ENCODE data around the gene ENAH.

The ENAH gene

DNA sequence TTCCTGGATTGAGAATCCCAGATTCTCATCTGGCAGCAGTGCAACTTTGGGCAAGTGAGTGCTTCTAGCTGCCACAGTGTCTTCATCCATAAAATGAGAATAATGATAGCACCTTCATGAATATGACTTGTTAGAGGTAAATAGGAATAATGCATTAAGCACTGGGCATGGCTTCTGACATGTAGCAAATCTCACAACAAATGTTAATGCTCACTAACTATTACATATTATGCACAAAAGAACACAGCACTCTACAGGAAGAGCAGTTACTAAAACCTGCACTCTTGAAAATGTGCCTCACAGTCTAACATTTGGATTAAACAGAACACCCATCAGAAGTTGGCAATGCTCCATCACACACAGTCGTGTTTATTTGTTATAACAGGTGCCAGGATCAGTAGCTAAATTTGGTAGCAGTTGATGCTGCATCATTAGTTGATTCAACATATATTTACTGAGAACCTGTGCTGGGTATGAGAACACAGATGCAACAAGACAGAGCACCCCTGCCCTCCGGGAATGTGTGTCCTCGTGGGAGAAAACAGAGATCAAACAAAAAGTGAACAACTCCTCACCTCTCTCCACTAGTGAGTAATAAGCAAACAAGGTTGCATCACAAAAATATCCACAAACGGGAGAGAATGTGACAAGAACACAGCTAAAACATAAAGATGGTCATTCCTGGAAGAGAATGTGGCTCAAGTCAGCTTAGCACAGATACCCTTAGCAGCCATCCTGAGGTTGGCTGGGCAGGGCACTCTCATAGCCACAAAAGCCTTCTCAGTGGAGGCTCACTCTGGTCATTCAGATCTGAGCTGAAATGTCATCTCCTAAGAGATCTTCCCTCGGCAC, 198.9 kb downstream of the ENAH start:
- no peak for DNase-seq (ENCODE audit: low spot score)

GRCh38 chr1:225451840-225452515, 200.9 kb downstream of the ENAH start:
- DNase-seq (ENCODE audit: low spot score), result no peak

DNA sequence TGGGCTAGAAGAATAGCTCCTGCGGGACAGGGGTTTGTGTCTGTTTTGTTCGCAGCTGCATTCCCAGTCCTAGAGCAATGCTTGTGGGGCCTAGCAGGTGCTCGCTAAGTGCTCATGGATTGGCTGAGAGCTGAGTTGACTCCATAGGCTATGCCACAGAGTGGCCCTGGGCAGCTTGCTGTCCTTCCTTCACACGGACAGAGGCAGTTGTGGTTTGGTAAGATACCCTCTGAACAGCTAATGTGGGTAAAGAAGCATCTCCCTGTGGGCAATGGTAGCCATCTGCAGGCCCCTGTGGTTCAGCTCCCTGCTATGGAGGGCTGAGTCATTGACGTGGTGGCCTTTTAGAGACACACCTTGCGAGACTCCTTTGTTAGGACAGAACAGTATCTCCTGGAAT, 201.6 kb downstream of the ENAH start:
- no peak for DNase-seq (ENCODE audit: low spot score)

DNA sequence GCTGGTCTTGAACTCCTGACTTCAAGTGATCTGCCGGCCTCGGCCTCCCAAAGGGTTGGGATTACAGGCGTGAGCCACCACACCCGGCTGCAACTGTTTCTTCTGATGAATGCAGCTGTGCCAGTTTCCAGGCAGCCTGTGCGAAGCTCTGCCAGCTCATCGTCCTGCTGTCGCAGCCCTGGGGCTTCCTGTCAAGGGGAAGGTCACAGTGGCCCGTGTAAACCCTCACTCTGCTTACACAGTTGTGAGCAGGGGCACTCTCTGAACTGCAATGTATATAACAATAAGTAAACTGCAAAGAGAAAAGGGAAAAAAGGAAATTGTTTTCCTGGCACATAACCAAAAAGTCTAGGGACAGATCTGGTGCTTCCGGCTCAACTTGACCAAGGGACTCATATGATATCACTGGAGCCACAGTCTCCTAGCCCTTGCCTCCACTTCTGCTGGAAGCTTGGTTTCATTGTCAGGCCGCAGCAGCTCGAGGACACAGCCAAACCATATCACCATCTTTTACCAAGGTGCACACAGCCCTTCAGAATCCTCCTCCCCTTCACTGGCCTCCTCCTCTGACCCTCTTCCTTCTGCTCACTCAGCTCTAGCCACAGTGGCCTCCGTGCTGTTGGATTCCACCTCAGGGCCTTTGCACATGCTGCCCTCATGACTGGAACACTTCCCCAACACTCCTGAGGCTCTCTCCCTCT, 202.3 kb downstream of the ENAH start:
- DNase-seq (ENCODE audit: low spot score), result no peak

DNA sequence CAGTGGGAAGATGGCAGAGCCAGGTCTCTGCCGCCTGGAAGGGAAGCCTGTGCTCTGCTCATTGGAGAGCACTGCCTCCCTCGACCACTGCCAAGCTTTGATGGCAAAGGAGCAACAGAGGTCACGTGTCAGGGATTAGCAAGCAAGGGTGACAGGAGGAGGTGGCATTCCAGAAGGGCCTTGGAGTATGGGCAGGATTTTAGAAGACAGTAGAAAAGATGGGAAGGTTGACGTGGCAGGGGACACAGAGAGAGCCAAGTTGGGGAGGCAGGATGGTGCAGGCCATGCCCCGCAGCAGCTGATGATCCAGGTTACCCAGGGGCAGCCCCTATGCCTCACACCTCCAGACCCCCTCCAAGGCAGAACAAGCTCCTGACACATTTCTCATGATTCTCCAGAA, 203.1 kb downstream of the ENAH start:
- no peak for DNase-seq (ENCODE audit: low spot score)

- DNase-seq (ENCODE audit: low spot score), result no peak
These were observed 203.7 kb downstream of the ENAH start for GRCh38 chr1:225449261-225449660.

DNA sequence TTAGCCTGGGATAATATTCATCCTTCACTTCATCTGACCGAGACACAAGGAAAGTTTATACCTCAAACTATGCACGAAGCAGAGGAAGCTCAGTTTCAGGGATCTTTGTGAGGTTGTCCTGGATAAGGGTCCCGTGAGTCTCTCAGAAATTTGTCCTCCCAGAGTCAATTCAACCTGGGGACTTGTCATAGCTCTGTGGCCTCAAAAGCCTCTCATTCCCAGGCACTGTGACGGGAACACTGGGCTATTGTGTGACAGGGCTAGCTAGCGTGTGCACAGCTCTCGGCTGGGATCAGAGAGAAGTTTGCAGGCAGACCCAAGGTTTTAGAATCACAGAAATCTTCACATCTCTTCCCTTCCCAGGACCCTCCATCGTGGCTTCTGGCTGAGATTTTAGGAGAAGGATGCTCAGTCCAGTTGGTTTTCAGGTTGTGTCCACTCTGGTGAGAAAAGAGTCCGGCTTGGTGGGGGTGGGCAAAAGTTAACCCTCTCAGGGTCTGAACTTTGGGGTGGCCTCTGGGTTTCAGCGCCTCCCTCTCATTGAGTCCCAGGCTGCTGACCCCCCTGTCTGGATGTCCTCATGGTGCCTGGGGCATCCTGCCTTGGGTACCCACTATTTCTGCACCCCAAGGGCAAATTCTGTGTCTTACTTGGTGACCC, 204.6 kb downstream of the ENAH start:
- peak; percentile 69 for DNase-seq (ENCODE audit: low spot score)

DNA sequence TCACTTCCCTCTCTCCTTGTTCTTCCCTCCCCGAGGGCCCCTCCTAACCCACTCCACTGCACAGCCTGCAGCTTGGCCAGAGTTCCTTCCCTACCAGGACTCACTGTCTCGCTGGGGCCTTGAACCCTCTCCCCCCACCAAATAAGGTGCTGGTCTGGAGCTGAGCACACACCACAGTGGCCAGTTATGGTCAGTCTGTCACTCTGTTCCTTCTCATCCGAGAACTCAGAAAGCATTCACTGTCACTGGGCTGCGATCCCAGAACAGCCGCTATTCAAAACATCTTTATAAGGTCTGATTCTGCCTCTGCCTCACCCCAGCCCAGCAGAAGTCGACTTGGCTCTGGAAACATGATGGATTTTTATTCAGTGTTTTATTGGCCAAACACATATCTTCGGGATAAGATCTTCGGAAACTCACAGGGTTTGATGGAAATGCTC, 205.3 kb downstream of the ENAH start:
- DNase-seq (ENCODE audit: low spot score), result peak; percentile 58

DNA sequence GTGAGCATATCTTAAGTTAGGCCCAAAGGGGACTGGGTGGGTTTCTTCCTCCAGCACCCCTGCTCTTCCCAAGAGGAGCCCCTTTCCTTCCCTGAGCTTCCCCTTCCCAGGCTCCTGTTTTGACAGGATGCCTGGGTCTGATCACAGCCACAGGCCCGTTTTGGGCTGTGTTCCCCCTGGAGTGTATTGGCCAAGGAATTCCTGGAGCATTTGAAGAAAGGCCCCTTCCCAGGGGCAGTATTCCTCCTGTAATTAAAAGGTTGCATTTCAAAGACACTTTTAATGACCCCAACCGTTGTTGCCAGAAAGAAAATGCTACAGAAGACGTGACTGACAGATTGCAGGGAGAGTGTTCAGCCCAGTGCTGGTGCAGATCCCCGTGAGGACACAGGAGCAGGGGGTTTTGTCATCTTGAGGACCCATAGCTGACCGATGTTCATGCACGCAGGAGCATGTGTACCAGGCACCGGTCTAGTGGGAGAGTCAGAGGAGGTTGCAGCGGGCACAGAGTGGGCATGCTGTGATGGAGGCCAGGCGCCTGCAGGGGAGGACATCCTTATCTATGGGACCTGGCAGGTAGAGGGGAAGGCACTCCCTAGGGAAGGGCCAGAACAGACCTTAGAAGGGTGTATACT, 205.8 kb downstream of the ENAH start:
- no peak for DNase-seq (ENCODE audit: low spot score)

GRCh38 chr1:225446595-225446960, 206.3 kb downstream of the ENAH start:
- DNase-seq (ENCODE audit: low spot score), result no peak

DNA sequence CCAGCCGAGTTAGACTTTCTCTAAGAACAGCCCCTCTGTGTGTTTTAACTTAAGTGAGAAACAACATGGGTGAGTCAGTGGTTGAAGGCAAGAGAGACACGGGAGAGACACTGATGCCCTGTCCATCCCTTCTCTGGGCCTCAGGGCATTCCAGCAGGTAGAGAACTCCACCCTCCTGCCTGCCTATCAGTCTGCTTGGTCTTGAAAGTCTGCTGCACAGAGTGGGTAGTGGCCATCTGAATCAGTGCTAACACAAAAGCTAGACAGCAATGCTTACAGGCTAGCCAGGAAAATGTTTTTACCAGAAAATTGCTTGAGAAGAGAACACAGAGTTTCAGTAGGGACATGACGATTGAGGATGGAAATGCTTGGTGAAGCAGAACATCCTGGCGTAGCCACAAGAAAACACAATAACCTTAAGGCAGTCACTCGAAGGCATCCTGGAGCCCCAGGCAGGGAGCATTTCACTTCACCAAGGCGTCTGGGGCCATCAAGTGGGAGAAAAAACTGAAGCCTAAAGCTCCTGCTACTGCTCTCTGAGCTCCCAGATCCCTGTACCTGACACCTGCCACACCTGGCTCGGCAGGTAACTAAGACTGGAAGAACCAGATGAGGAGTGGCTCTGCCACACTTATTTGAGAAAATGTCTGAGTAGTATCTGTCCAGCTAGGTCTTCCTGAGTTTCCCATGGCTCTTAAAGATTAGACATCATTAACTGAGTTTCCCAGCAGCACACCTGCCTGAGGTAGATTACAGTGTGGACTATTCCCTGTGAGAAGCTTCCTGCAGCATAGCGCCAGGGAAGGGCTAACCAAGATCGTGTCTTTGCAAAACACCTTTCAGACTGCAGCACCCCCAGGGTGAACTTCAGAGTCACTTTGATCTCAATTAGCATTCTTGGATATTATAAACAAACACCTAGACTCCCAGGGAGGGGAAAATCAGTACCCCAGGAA, 207.0 kb downstream of the ENAH start:
- DNase-seq (ENCODE audit: low spot score), result no peak

DNA sequence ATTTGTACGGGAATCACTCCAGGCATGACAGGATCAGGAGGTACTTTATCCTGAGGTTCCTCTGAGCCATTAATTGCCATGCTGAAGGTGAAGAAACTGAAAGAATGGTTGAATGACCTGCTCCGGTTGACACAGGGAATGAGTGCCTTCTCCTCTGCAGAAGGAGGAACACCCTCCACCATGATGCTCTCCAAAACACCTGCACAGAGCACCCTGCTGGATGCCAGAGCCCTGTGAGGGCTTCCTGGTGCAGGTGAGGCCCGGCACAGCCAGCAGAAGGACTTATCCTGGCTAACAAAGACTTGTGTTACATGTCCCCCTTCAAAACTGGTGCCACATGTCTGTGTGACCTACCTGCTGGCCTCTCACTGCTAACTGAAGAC, 210.8 kb downstream of the ENAH start:
- DNase-seq (ENCODE audit: low spot score), result no peak

DNA sequence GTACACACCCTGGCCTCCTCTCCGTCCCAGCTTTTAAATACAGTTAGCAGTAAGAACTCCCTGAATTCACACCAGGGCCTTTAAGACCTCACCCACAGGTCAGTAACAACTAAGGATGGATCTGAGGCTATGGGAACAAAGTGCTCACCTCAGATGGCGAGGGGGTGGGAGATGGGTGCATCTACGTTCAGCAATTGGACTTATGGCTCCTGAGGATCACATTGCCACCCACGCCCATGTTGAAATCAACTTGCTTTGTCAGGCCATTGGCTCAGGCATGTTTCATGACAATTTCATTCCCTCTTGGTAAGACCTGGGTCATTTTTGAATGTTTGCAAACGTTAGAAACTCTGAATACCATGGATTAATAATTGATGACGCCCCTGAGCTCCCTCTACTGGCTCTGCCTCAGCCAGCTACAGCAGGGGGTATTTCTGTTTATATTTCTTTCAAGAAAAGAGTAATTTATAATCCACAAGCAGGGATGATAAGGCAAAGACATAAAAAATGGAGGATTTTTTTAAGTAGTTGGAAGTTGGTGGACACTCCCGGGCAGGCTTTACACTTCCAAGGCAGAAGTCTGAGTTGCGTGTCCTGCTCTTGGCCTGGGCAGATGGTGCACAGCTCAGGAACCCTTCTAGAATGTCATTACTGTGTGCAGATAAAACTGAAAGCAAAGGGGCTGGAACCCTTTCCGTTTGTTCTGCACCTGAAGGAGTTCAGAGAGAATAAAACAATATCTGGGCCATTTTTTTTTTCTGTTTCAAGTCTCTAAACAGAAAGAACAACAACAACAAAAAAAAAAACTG, 211.4 kb downstream of the ENAH start:
- no peak for DNase-seq (ENCODE audit: low spot score)

GRCh38 chr1:225440380-225441221, 212.3 kb downstream of the ENAH start:
- no peak for DNase-seq (ENCODE audit: low spot score)

GRCh38 chr1:225437710-225438437, 215.0 kb downstream of the ENAH start:
- no peak for DNase-seq (ENCODE audit: low spot score)
